Jurkat, Clone E6-1 (cell line): ENCODE results near the gene LZTFL1.
A peak's percentile ranks its signal among the peaks of the same experiment; 100 is the strongest.
"Not testable (repeated sequence)": the region's sequence is repeated elsewhere in the genome, so short reads cannot be mapped to it uniquely, and the experiment has no call there.

Experiments
- DNase-seq: peaks from one replicate; pipeline ENCODE4 v3.0.0-alpha.2; 2011; ENCODE audit warnings: low read depth, low spot score
- H3K4me3 ChIP-seq: 2 replicates; pipeline ENCODE4 v1.5.1; 2011; ENCODE audit warnings: mild to moderate bottlenecking, low read length, control low read depth, moderate library complexity

LZTFL1 gene

GRCh38 chr3:45868650-45869049, 26.7 kb upstream of the LZTFL1 start:
- no peak overlapping the region for H3K4me3 ChIP-seq
- DNase-seq, result no peak

- no peak for DNase-seq
- H3K4me3 ChIP-seq, result no peak overlapping the region
Observed at GRCh38 chr3:45868213-45868612, 26.3 kb upstream of the LZTFL1 start.

- H3K4me3 ChIP-seq, result peak overlapping the region; percentile 14; the same call in 1 of the 2 replicates
- DNase-seq, result no peak
Observed at GRCh38 chr3:45865563-45865962, 23.6 kb upstream of the LZTFL1 start.

GRCh38 chr3:45864760-45865519, 23.0 kb upstream of the LZTFL1 start:
- peak overlapping the region; percentile 14 for H3K4me3 ChIP-seq
- peak; percentile 91 for DNase-seq

- no peak overlapping the region for H3K4me3 ChIP-seq
- DNase-seq, result no peak
Observed at GRCh38 chr3:45861043-45861719, 19.3 kb upstream of the LZTFL1 start.

- no peak overlapping the region for H3K4me3 ChIP-seq
- DNase-seq, result no peak
Observed at GRCh38 chr3:45860481-45860880, 18.6 kb upstream of the LZTFL1 start.

- H3K4me3 ChIP-seq, result no peak overlapping the region
- no peak for DNase-seq
Observed at GRCh38 chr3:45858809-45859543, 17.1 kb upstream of the LZTFL1 start.

GRCh38 chr3:45857024-45857423, 15.1 kb upstream of the LZTFL1 start:
- not testable (repeated sequence) for H3K4me3 ChIP-seq, DNase-seq

GRCh38 chr3:45856323-45856722, 14.4 kb upstream of the LZTFL1 start:
- DNase-seq, result peak; percentile 75
- H3K4me3 ChIP-seq, result not testable (repeated sequence)

- no peak for DNase-seq
Observed at GRCh38 chr3:45852828-45853227, 10.9 kb upstream of the LZTFL1 start.

GRCh38 chr3:45848392-45848791, 6.5 kb upstream of the LZTFL1 start:
- no peak overlapping the region for H3K4me3 ChIP-seq
- no peak for DNase-seq

More at GRCh38 chr3:45852828-45853227, 10.9 kb upstream of the LZTFL1 start:
- H3K4me3 ChIP-seq, result no peak overlapping the region

- DNase-seq, result no peak
- H3K4me3 ChIP-seq, result no peak overlapping the region
Observed at GRCh38 chr3:45844616-45845015, 2.7 kb upstream of the LZTFL1 start.

- no peak for DNase-seq
- no peak overlapping the region for H3K4me3 ChIP-seq
Observed at GRCh38 chr3:45842851-45843625, 1.1 kb upstream of the LZTFL1 start.

GRCh38 chr3:45841420-45841756, 531 bp downstream of the LZTFL1 start:
- DNase-seq, result no peak

GRCh38 chr3:45838466-45838865, 3.5 kb downstream of the LZTFL1 start:
- no peak overlapping the region for H3K4me3 ChIP-seq
- DNase-seq, result no peak

More at GRCh38 chr3:45841420-45841756, 531 bp downstream of the LZTFL1 start:
- H3K4me3 ChIP-seq, result peak overlapping the region; percentile 61

- DNase-seq, result no peak
- no peak overlapping the region for H3K4me3 ChIP-seq
Observed at GRCh38 chr3:45832699-45833098, 9.2 kb downstream of the LZTFL1 start.

- H3K4me3 ChIP-seq, result no peak overlapping the region
- no peak for DNase-seq
Observed at GRCh38 chr3:45830121-45830520, 11.8 kb downstream of the LZTFL1 start.

GRCh38 chr3:45826908-45827307, 15.0 kb downstream of the LZTFL1 start:
- H3K4me3 ChIP-seq, result no peak overlapping the region
- no peak for DNase-seq

- H3K4me3 ChIP-seq, result no peak overlapping the region
- no peak for DNase-seq
Observed at GRCh38 chr3:45826321-45826720, 15.6 kb downstream of the LZTFL1 start.
